Naive thymus-derived CD4-positive, alpha-beta T cell (primary cell): ENCODE data around the gene PTPRJ. TPM values are rescaled to one million over a fixed set of nuclear protein-coding genes. Genes with fewer than 3 reads are reported as not detected.
A peak's percentile ranks its signal among the peaks of the same experiment; 100 is the strongest.

Experiments used
- ATAC-seq: fragments of 150-1000 bp; cut with Tn5 transposase; 2 replicates; pipeline ENCODE4 v1.10.0; 2021; ENCODE audit warnings: mild to moderate bottlenecking, moderate library complexity
- CTCF ChIA-PET: fragments of 350-600 bp; sonication (Branson Sonifier 250); formaldehyde crosslinking; loops from one replicate; lab custom pipeline; 2021; ENCODE audit warnings: antibody characterized with exemption; lab: Charles Lee
- POLR2A ChIA-PET: fragments of 350-600 bp; sonication (Branson Sonifier 250); formaldehyde crosslinking; loops from one replicate; lab custom pipeline; 2021; ENCODE audit warnings: antibody characterized with exemption, inconsistent platforms; lab: Charles Lee
- DNase-seq, 9 donors: peaks; one replicate each; pipeline versions ENCODE4 v3.0.0 to v3.0.0-alpha.2; 2020 to 2022; ENCODE audit warnings: mixed read lengths in 1 of 9
- H3K27ac ChIP-seq: one replicate; pipeline ENCODE4 v1.7.0; 2013; ENCODE audit warnings: mild to moderate bottlenecking, low read depth, low read length, moderate library complexity
- H3K27me3 ChIP-seq, 2 donors: one replicate each; pipeline ENCODE4 v1.7.0; 2013; ENCODE audit warnings: low read length in 2 of 2, mild to moderate bottlenecking in 2 of 2, moderate library complexity in 2 of 2; ENCODE audit not compliant: control insufficient read depth in 2 of 2, insufficient read depth in 2 of 2
- H3K36me3 ChIP-seq, 3 experiments: 1 replicate in 2 of 3; 2 replicates in 1 of 3; pipeline ENCODE4 v1.7.0; 2013; ENCODE audit warnings: low read length in 3 of 3, mild to moderate bottlenecking in 3 of 3, moderate library complexity in 1 of 3; ENCODE audit not compliant: insufficient read depth in 3 of 3, control insufficient read depth in 2 of 3
- H3K4me1 ChIP-seq, 2 donors: one replicate each; pipeline ENCODE4 v1.7.0; 2013; ENCODE audit warnings: low read length in 2 of 2, mild to moderate bottlenecking in 2 of 2, moderate library complexity in 1 of 2; ENCODE audit not compliant: control insufficient read depth in 2 of 2, insufficient read depth in 2 of 2
- H3K4me3 ChIP-seq: 2 replicates; pipeline ENCODE4 v1.7.0; 2013; ENCODE audit warnings: mild to moderate bottlenecking, low read length
- H3K9me3 ChIP-seq, 3 experiments: 1 replicate in 2 of 3; 2 replicates in 1 of 3; pipeline ENCODE4 v1.7.0; 2013; ENCODE audit warnings: low read length in 3 of 3; ENCODE audit not compliant: control insufficient read depth in 2 of 3
- H3K27ac Mint-ChIP-seq, 9 donors: one replicate each; pipeline ENCODE4 v1.8.0; 2020 to 2022; ENCODE audit warnings: mixed read lengths in 9 of 9, mild to moderate bottlenecking in 8 of 9, moderate library complexity in 5 of 9, inconsistent platforms in 2 of 9
- H3K27me3 Mint-ChIP-seq, 5 donors: one replicate each; pipeline ENCODE4 v1.8.0; 2021 to 2022; ENCODE audit warnings: mixed read lengths in 5 of 5, mild to moderate bottlenecking in 1 of 5
- H3K36me3 Mint-ChIP-seq, 5 donors: one replicate each; pipeline ENCODE4 v1.8.0; 2020 to 2022; ENCODE audit warnings: mixed read lengths in 5 of 5, mild to moderate bottlenecking in 3 of 5, inconsistent platforms in 1 of 5
- H3K4me1 Mint-ChIP-seq, 7 donors: one replicate each; pipeline ENCODE4 v1.8.0; 2020 to 2022; ENCODE audit warnings: mixed read lengths in 7 of 7, mild to moderate bottlenecking in 3 of 7, inconsistent platforms in 1 of 7
- H3K4me3 Mint-ChIP-seq, 10 donors: one replicate each; pipeline ENCODE4 v1.8.0; 2020 to 2022; ENCODE audit warnings: mild to moderate bottlenecking in 10 of 10, mixed read lengths in 10 of 10, moderate library complexity in 6 of 10, inconsistent platforms in 2 of 10
- H3K9me3 Mint-ChIP-seq, 11 donors: one replicate each; pipeline ENCODE4 v1.8.0; 2020 to 2022; ENCODE audit warnings: mixed read lengths in 11 of 11, mild to moderate bottlenecking in 4 of 11, inconsistent platforms in 1 of 11, moderate library complexity in 1 of 11
- intact Hi-C, 2 donors: fragments of 100-400 bp; cut with micrococcal nuclease; formaldehyde crosslinking; loops; one replicate each; pipeline ENCODE4 v1.15.1; 2023
- polyA plus RNA-seq, 2 donors: library from polyadenylated mRNA; unstranded; fragments of 300-500 nt; fragmentation: Illumina TruSeq; gene quantifications; one replicate each; pipeline ENCODE4 v1.2.3, GENCODE V29; 2021
- total RNA-seq, 6 experiments: library from RNA in 5 of 6; stranded (reverse) in 5 of 6; gene quantifications; 1 replicate in 5 of 6; 2 replicates in 1 of 6; pipeline ENCODE4 v1.2.3 and lab custom pipeline; 2021 to 2026

The PTPRJ gene
- total and polyA plus RNA-seq, 7 experiments from 2014 or later = 7.0 to 82.3 (median 46.7) TPM

DNA sequence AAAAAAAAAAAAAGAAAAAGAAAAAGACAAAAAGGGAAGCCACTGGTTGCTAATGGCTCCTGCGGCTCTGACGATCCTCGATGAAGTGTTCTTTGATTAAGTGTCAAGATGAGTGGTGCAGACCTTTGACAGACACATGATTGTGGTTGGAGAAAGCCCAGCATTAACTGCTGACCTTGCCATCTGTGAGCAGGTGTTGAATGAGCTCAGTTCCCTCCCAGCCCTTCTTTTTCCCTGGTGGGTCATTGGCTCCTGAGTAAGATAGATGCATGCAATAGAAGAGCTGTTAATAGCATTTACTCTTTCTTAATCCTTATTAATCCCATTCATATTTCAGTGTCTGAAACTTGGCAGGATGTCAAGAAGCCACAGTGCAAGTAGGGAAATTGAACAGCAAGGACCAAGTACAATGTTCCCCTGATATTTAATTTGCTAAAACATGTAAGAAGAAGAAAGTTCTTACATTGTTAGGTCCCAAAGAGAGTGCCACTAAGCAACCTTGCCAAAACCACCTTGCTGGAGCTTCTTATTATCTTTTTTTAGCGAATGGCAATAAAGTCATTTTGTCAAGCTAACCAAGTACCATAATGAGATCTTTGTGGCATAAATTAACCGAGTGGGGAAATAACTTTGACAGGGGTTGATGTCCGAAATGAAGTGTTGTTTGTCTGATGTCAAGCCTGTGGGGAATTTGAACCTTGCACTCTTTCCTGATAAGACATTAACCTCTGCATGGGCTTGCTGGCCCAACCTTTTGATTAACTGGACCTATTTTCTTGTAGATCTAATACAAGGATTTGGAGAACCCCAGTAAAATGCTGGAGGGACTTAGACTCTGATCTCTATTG is 113.7 kb downstream of the PTPRJ start:
- Mint-ChIP-seq H3K27me3 (no peaks in the 10 kb centered on the region), H3K27ac (peak overlapping the region in 4 of 9 donors; percentile 6 to 40 (median 34)), H3K4me3 (no peak overlapping the region), H3K36me3 (peaks cover 0 to 24% (median 0%) of the 10 kb centered on the region in 5 donors), H3K4me1 (peaks cover 30 to 78% (median 67%) of the 10 kb centered on the region in 7 donors), H3K9me3 (no peaks in the 10 kb centered on the region)
- no peaks in the 10 kb centered on the region for H3K27me3 ChIP-seq
- intact Hi-C loops = no loop called here
- peaks cover 11 to 20% of the 10 kb centered on the region in 2 donors for H3K4me1 ChIP-seq
- ChIA-PET CTCF (no interaction called here), POLR2A (interaction anchor here (0.7 kb wide), 1 partner anchor 158 kb away, joined by 3 read pairs; no protein-coding TSS in a partner anchor)
- no peak for ATAC-seq
- no peak overlapping the region for H3K4me3 ChIP-seq
- H3K27ac ChIP-seq = no peak overlapping the region
- DNase-seq = no peak
- no peaks in the 10 kb centered on the region for H3K36me3 ChIP-seq
- no peaks in the 10 kb centered on the region for H3K9me3 ChIP-seq

DNA sequence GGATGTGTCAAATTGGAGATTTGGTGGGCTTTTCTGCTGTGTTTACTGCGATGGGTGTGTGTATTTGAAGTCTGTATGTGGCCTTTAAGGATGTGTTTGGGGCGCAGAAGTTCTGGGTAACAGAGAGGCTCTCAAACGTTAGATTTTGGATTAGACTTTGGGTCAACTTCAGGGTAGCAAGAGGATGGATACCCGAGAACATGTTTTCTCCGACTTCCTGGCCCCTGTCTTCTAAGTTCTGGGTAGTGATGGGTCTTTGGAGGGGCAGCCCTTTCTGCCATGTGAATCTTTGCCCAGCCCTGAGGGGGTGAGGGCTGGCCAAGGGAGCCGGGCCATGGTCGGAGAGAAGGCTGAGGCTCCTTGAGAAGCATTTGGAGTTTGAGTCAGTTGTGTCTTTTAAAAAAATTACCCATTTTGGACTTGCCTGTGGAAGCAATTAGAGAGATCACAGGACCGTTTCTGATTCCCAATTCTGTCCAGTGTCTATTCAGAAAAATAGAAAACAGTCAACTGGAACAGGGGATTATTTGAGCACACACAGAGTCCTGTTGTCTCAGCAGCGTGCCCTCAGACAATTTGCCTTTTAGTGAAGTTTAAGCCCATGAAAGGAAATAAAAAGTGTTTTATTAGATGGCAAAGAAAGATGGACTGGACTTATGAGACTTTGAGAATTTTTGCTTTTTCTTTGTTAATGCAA is 114.4 kb downstream of the PTPRJ start:
- H3K4me1 Mint-ChIP-seq = peaks cover 30 to 80% (median 69%) of the 10 kb centered on the region in 7 donors
- peaks cover 0 to 27% (median 0%) of the 10 kb centered on the region in 5 donors for H3K36me3 Mint-ChIP-seq

DNA sequence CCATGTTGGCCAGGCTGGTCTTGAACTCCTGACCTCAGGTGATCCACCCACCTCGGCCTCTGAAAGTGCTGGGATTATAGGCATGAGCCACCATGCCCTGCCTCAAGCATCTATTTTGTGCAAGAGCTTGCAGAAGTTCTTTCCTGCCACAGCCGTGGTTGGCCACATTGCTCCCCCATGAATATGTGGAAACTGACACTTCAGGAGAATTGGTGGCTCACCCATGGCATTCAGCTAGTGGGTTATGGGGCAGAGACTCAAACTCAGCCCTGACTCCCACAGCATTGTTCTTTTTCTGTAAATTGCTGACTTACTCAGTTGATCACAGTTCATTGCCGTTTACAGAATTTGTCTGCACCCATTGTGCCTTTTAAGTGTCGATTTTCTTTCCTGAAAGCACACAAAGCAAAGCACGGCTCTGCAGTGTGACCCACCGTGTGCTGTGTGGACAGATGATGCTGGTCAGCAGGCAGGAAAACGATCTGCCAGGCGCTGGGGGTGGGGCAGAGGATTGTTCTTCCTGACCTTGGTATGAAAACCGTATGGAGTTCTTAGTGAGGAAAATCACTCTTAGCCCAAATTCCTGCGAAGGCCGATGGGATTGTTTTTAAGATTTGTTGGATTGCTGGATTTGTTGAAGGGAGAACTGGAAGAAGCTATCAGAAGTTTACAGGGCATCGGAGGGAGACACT is 115.6 kb downstream of the PTPRJ start:
- Mint-ChIP-seq H3K27ac (peak overlapping the region in 4 of 9 donors; percentile 16 to 90 (median 56)), H3K9me3 (no peaks in the 10 kb centered on the region), H3K4me1 (peaks cover 23 to 76% (median 63%) of the 10 kb centered on the region in 7 donors), H3K4me3 (peak overlapping the region in 1 of 10 donors; percentile 11), H3K27me3 (no peaks in the 10 kb centered on the region), H3K36me3 (peaks cover 0 to 27% (median 0%) of the 10 kb centered on the region in 5 donors)
- ChIA-PET POLR2A (interaction anchor here (0.8 kb wide), 1 partner anchor 40 kb away, joined by 3 read pairs; no protein-coding TSS in a partner anchor), CTCF (no interaction called here)
- no peaks in the 10 kb centered on the region for H3K9me3 ChIP-seq
- ATAC-seq = no peak
- peaks cover 10 to 20% of the 10 kb centered on the region in 2 donors for H3K4me1 ChIP-seq
- H3K27me3 ChIP-seq = no peaks in the 10 kb centered on the region
- H3K36me3 ChIP-seq = no peaks in the 10 kb centered on the region
- intact Hi-C loops = no loop called here
- no peak overlapping the region for H3K4me3 ChIP-seq
- no peak overlapping the region for H3K27ac ChIP-seq
- no peak for DNase-seq

More for the DNA sequence above, 114.4 kb downstream of the PTPRJ start:
- H3K9me3 Mint-ChIP-seq = no peaks in the 10 kb centered on the region
- H3K36me3 ChIP-seq = no peaks in the 10 kb centered on the region
- peaks cover 12 to 20% of the 10 kb centered on the region in 2 donors for H3K4me1 ChIP-seq
- H3K4me3 Mint-ChIP-seq = peak overlapping the region in 1 of 10 donors; percentile 6
- H3K27me3 Mint-ChIP-seq = no peaks in the 10 kb centered on the region
- CTCF ChIA-PET = interaction anchor here (0.7 kb wide), 1 partner anchor 9 kb away, joined by 3 read pairs; no protein-coding TSS in a partner anchor
- intact Hi-C loops = no loop called here
- peak overlapping the region in 5 of 9 donors; percentile 6 to 45 (median 32) for H3K27ac Mint-ChIP-seq
- ATAC-seq (no peak), DNase-seq (no peak)
- H3K27me3 ChIP-seq = no peaks in the 10 kb centered on the region
- H3K4me3 ChIP-seq = no peak overlapping the region
- no peak overlapping the region for H3K27ac ChIP-seq
- H3K9me3 ChIP-seq = no peaks in the 10 kb centered on the region
- POLR2A ChIA-PET = interaction anchor here (0.8 kb wide), 1 partner anchor 39 kb away, joined by 3 read pairs; no protein-coding TSS in a partner anchor

DNA sequence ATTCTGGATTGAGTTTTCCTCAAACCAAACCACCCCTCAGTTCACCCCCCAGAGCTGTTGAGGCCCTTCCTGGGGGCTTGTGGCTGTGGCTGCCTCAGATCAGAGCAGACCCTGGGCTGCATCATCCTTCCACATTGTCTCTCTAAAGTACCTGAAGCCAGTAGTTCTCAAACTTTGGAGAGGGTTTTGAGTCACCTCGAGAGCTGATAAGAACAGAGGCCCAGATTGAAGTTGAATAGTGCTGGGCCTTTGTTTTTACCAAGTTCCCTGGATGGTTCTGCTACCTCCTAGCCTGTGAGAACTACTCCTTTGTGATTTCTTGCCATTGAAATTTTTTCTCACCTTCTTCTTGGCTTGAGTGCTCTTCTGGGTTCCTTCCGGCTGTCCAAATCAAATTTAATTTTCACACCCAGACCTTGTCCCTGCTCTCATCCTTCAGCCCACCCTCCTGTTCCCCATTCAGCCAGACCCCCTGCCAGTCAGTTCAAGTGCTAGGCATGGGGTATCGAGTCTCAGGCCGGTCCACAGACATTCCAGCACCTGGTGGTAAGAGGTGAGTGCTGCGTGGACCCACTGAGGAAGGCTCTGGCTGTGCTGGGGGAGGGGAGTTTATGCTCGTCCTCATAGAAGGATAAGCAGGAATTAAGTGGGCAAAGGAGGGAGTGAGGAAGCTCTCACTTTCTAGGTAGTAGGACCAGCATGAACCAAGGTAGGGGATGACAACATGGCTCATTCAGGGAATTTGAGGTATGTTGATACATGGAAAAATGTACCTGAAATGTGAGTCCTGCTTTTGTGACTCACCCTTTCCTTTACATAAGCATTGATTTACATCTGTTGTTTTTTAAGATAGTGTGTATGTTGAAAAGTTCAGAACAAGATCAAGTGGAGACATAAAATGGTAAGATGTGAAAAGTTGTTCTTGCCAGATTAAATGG is 116.5 kb downstream of the PTPRJ start:
- H3K36me3 Mint-ChIP-seq = peaks cover 0 to 29% (median 0%) of the 10 kb centered on the region in 5 donors
- Histone ChIP-seq H3K4me3 (no peak overlapping the region), H3K36me3 (no peaks in the 10 kb centered on the region), H3K27me3 (no peaks in the 10 kb centered on the region), H3K9me3 (no peaks in the 10 kb centered on the region), H3K27ac (no peak overlapping the region), H3K4me1 (peaks cover 10 to 20% of the 10 kb centered on the region in 2 donors)
- no peaks in the 10 kb centered on the region for H3K27me3 Mint-ChIP-seq
- intact Hi-C loops = no loop called here
- no peaks in the 10 kb centered on the region for H3K9me3 Mint-ChIP-seq
- peaks cover 24 to 75% (median 62%) of the 10 kb centered on the region in 7 donors for H3K4me1 Mint-ChIP-seq
- ATAC-seq = no peak
- DNase-seq = no peak
- ChIA-PET POLR2A (no interaction called here), CTCF (interaction anchor here (0.6 to 1.5 kb wide), 2 partner anchors 10 to 165 kb away, joined by 3 to 6 read pairs; no protein-coding TSS in a partner anchor)
- H3K4me3 Mint-ChIP-seq = peak overlapping the region in 2 of 10 donors; percentile 11 to 39
- peak overlapping the region in 6 of 9 donors; percentile 17 to 90 (median 52) for H3K27ac Mint-ChIP-seq

DNA sequence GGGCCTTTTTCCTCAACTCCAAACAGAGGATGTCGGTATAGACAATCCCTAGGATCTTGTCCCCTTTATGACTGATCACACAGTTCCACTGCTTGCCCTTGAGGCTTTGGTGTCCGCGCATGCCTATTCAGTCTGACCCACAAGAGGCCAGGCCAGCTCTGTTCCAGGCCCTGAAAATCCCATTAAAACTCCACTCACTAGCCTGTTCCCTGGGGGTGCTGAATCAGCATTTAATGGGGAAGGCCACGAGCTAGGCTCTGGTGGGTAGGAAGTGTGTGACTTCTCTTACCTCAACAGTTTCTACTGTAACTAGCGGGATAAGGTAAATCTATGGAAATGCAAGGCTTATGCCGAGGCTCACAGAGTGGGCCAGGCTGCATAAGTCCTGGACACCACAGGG is 117.7 kb downstream of the PTPRJ start:
- H3K4me3 Mint-ChIP-seq = no peak overlapping the region
- no peaks in the 10 kb centered on the region for H3K27me3 Mint-ChIP-seq
- peaks cover 10 to 17% of the 10 kb centered on the region in 2 donors for H3K4me1 ChIP-seq
- peaks cover 26 to 74% (median 65%) of the 10 kb centered on the region in 7 donors for H3K4me1 Mint-ChIP-seq
- H3K4me3 ChIP-seq = no peak overlapping the region
- CTCF ChIA-PET = interaction anchor here (0.7 to 1.5 kb wide), 3 partner anchors 9 to 11 kb away, joined by 3 to 6 read pairs (median 4); no protein-coding TSS in a partner anchor
- intact Hi-C loops = no loop called here
- no peaks in the 10 kb centered on the region for H3K36me3 ChIP-seq
- POLR2A ChIA-PET = interaction anchor here (1.2 kb wide), 1 partner anchor 248 kb away, joined by 3 read pairs; no protein-coding TSS in a partner anchor
- no peak overlapping the region for H3K27ac ChIP-seq
- peaks cover 0 to 27% (median 0%) of the 10 kb centered on the region in 5 donors for H3K36me3 Mint-ChIP-seq
- H3K9me3 Mint-ChIP-seq = no peaks in the 10 kb centered on the region
- H3K27me3 ChIP-seq = no peaks in the 10 kb centered on the region
- DNase-seq = no peak
- no peak for ATAC-seq
- no peaks in the 10 kb centered on the region for H3K9me3 ChIP-seq
- H3K27ac Mint-ChIP-seq = no peak overlapping the region
